A673 (cell line): Measurements from ENCODE around the gene HECW1.

Source experiments
- EZH2 ChIP-seq: fragments of 200-600 bp; sonication (generic); IDR thresholded peaks from 2 replicates; pipeline ENCODE4 v1.6.1; 2017; ENCODE audit warnings: borderline replicate concordance, low read depth, mild to moderate bottlenecking, mixed read lengths, antibody characterized with exemption, low read length; ENCODE audit not compliant: poor library complexity, severe bottlenecking
- TF ChIP-seq, protein P1 (sequence below): fragments of 300-800, 200-600 bp; sonication (generic); conservative IDR thresholded peaks from 2 replicates; pipeline ENCODE4 v1.5.1; 2017; ENCODE audit warnings: low read depth, mild to moderate bottlenecking, antibody characterized with exemption, low read length, moderate library complexity, mixed read lengths

DNA sequence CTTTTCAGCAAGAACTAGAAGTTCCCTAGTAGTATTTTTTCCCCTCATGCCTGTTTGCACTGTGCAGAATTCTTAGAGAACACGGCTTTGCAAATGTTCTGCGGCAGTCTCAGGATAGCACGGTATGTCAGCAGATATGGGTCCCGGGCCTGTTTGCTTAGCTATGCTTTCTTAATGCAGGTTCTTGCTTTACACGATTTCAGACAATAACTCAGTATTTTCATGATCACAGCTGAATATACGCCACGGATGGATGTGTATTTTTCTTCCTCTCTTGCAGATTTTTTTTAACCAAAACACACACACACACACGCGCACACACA lies 137.3 kb downstream of the HECW1 start:
- TF ChIP-seq, protein P1, sequence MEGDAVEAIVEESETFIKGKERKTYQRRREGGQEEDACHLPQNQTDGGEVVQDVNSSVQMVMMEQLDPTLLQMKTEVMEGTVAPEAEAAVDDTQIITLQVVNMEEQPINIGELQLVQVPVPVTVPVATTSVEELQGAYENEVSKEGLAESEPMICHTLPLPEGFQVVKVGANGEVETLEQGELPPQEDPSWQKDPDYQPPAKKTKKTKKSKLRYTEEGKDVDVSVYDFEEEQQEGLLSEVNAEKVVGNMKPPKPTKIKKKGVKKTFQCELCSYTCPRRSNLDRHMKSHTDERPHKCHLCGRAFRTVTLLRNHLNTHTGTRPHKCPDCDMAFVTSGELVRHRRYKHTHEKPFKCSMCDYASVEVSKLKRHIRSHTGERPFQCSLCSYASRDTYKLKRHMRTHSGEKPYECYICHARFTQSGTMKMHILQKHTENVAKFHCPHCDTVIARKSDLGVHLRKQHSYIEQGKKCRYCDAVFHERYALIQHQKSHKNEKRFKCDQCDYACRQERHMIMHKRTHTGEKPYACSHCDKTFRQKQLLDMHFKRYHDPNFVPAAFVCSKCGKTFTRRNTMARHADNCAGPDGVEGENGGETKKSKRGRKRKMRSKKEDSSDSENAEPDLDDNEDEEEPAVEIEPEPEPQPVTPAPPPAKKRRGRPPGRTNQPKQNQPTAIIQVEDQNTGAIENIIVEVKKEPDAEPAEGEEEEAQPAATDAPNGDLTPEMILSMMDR, result no peak
- TF ChIP-seq EZH2, result no peak
